ENCODE measurements around the gene ERI2.

The ERI2 gene

DNA sequence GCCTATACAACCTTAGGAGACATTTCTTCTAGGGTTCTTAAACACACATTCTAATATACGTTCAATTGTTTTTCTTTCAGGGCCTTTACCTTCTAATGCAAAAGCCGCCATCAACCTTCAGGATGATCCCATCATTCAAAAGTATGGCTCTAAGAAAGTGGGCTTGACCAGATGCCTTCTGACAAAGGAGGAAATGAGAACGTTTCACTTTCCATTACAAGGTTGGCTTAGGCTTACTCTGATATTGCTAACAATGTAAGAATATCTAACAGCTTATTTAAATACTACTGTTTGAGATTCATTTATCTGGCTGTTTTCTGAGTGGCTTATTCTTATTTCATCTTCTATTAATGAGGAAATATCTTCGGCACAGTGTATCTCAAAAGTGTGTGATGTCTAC, 15.4 kb upstream of the ERI2 start (continued):
- TF ChIP-seq BCL11A (tag by site-specific recombination; IDR thresholded peaks at IDR 0.05; ENCODE audit: low read depth) (no peak), ZNF510 (tag by site-specific recombination; IDR thresholded peaks at IDR 0.05; ENCODE audit: insufficient replicate concordance) (no peak), SALL2 (tag by site-specific recombination; IDR thresholded peaks at IDR 0.05; ENCODE audit: borderline replicate concordance) (no peak), ZNF112 (tag by site-specific recombination; IDR thresholded peaks at IDR 0.05) (no peak), WT1 (tag by site-specific recombination; IDR thresholded peaks at IDR 0.05) (no peak), ZNF777 (tag by site-specific recombination; IDR thresholded peaks at IDR 0.05; ENCODE audit: borderline replicate concordance) (no peak)
- TF ChIP-seq, protein P1, sequence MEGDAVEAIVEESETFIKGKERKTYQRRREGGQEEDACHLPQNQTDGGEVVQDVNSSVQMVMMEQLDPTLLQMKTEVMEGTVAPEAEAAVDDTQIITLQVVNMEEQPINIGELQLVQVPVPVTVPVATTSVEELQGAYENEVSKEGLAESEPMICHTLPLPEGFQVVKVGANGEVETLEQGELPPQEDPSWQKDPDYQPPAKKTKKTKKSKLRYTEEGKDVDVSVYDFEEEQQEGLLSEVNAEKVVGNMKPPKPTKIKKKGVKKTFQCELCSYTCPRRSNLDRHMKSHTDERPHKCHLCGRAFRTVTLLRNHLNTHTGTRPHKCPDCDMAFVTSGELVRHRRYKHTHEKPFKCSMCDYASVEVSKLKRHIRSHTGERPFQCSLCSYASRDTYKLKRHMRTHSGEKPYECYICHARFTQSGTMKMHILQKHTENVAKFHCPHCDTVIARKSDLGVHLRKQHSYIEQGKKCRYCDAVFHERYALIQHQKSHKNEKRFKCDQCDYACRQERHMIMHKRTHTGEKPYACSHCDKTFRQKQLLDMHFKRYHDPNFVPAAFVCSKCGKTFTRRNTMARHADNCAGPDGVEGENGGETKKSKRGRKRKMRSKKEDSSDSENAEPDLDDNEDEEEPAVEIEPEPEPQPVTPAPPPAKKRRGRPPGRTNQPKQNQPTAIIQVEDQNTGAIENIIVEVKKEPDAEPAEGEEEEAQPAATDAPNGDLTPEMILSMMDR (tag by site-specific recombination; IDR thresholded peaks at IDR 0.05), result no peak
- TF ChIP-seq, protein P2, sequence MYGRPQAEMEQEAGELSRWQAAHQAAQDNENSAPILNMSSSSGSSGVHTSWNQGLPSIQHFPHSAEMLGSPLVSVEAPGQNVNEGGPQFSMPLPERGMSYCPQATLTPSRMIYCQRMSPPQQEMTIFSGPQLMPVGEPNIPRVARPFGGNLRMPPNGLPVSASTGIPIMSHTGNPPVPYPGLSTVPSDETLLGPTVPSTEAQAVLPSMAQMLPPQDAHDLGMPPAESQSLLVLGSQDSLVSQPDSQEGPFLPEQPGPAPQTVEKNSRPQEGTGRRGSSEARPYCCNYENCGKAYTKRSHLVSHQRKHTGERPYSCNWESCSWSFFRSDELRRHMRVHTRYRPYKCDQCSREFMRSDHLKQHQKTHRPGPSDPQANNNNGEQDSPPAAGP (tag by site-specific recombination; IDR thresholded peaks at IDR 0.05), result no peak
- TF ChIP-seq, protein P3, sequence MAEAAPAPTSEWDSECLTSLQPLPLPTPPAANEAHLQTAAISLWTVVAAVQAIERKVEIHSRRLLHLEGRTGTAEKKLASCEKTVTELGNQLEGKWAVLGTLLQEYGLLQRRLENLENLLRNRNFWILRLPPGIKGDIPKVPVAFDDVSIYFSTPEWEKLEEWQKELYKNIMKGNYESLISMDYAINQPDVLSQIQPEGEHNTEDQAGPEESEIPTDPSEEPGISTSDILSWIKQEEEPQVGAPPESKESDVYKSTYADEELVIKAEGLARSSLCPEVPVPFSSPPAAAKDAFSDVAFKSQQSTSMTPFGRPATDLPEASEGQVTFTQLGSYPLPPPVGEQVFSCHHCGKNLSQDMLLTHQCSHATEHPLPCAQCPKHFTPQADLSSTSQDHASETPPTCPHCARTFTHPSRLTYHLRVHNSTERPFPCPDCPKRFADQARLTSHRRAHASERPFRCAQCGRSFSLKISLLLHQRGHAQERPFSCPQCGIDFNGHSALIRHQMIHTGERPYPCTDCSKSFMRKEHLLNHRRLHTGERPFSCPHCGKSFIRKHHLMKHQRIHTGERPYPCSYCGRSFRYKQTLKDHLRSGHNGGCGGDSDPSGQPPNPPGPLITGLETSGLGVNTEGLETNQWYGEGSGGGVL (tag by site-specific recombination; IDR thresholded peaks at IDR 0.05), result no peak

DNA sequence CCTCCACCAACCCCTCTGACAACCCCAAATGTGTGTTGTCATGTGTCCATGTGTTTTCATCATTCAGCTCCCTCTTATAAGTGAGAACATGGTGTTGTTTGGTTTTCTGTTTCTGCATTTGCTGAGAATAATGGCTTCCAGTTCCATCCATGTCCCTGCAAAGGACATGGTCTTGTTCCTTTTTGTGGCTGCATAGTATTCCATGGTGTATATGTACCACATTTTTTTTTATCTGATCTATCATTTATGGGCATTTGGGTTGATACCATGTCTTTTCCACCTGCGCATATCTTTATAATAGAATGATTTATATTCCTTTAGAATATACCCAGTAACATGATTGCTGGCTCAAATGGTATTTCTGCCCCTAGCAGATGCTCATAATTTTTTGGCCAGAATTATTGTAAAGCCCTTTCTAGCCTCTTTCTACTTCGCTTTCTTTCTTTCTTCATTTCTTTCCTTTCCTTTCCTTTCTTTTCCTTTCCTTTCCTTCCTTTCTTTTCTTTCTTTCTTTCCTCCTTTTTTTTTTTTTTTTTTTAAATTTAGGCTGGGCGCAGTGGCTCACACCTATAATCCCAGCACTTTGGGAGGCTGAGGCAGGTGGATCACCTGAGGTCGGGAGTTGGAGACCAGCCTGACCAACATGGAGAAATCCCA, 12.8 kb upstream of the ERI2 start:
- Histone ChIP-seq H3K36me3 (ENCODE audit: control insufficient read depth in 2 of 2, insufficient read depth in 1 of 2, low read length in 2 of 2) (peaks cover 11 to 81% of the 10 kb centered on the region in 2 experiments), H3K27ac (ENCODE audit: extremely low read depth, low read depth, low read length) (no peak overlapping the region), H3K4me3 (ENCODE audit: low read depth, low read length) (no peak overlapping the region), H3K4me1 (ENCODE audit: control insufficient read depth, insufficient read depth, low read length) (no peaks in the 10 kb centered on the region), H3K9me3 (ENCODE audit: control insufficient read depth, insufficient read depth, low read depth, low read length) (no peaks in the 10 kb centered on the region)
- ChIA-PET CTCF (no interaction called here), POLR2A (interaction anchor here (3.4 kb wide), 1 partner anchor 13 kb away, joined by 10 read pairs; the partner anchor contains the start of genes ERI2 and REXO5)
- TF ChIP-seq TCF7L2 (IDR thresholded peaks at IDR 0.05; ENCODE audit: borderline replicate concordance, low read depth, low read length) (no peak), PRDM1 (tag by site-specific recombination; IDR thresholded peaks at IDR 0.05) (peak; percentile 82), ZNF146 (tag by site-specific recombination; IDR thresholded peaks at IDR 0.05) (peak; percentile 93)

DNA sequence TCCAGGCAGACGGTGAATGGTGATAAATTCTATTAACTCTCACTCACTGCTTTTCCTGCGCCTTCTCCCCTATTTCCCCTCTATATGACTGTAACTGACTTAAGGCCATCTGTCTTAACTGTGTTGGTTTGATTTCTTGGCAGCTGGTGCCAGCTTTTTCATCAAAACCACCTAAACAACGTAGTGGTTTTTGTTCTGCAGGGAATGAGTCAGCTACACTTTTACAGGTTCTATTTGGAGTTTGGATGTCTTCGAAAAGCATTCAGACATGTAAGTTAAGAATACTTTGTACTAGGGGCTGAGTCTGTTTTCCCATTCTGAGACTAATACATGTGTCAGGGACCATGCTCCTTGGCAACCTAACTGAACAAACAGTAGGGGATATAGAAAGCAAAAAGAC, 8.5 kb upstream of the ERI2 start:
- peaks cover 7 to 61% of the 10 kb centered on the region in 2 experiments; a peak in 2 of 3 replicates for H3K36me3 ChIP-seq (ENCODE audit: control insufficient read depth in 2 of 2, insufficient read depth in 1 of 2, low read length in 2 of 2)
- CTCF ChIA-PET, result interaction anchor here (1.1 kb wide), 1 partner anchor 35 kb away, joined by 3 read pairs; no protein-coding TSS in a partner anchor
- POLR2A ChIA-PET, result no interaction called here
- H3K27ac ChIP-seq (ENCODE audit: extremely low read depth, low read depth, low read length), result no peak overlapping the region
- H3K4me1 ChIP-seq (ENCODE audit: control insufficient read depth, insufficient read depth, low read length), result no peaks in the 10 kb centered on the region
- no peak overlapping the region for H3K4me3 ChIP-seq (ENCODE audit: low read depth, low read length)
- no peaks in the 10 kb centered on the region for H3K9me3 ChIP-seq (ENCODE audit: control insufficient read depth, insufficient read depth, low read depth, low read length)
- TF ChIP-seq ZNF184 (tag by site-specific recombination; IDR thresholded peaks at IDR 0.05) (no peak), ZNF132 (tag by site-specific recombination; IDR thresholded peaks at IDR 0.05; ENCODE audit: borderline replicate concordance) (no peak), ZNF596 (tag by site-specific recombination; IDR thresholded peaks at IDR 0.05) (no peak), ZNF335 (tag by site-specific recombination; conservative IDR thresholded peaks at IDR 0.05) (no peak), ZNF501 (tag by site-specific recombination; IDR thresholded peaks at IDR 0.05) (no peak), ZBTB48 (tag by site-specific recombination; IDR thresholded peaks at IDR 0.05) (no peak), ZNF274 (IDR thresholded peaks at IDR 0.05; ENCODE audit: low read length) (no peak), ZNF274 (tag by site-specific recombination; IDR thresholded peaks at IDR 0.05; ENCODE audit: borderline replicate concordance) (no peak), HOXC10 (CRISPR knock-in tag; IDR thresholded peaks at IDR 0.05) (no peak), ZNF768 (tag by site-specific recombination; IDR thresholded peaks at IDR 0.05) (no peak), TCF7L2 (IDR thresholded peaks at IDR 0.05; ENCODE audit: borderline replicate concordance, low read depth, low read length) (no peak), EGR2 (tag by site-specific recombination; IDR thresholded peaks at IDR 0.05; ENCODE audit: low read depth) (no peak), ZNF776 (tag by site-specific recombination; IDR thresholded peaks at IDR 0.05; ENCODE audit: borderline replicate concordance) (no peak)
- TF ChIP-seq, protein P4, sequence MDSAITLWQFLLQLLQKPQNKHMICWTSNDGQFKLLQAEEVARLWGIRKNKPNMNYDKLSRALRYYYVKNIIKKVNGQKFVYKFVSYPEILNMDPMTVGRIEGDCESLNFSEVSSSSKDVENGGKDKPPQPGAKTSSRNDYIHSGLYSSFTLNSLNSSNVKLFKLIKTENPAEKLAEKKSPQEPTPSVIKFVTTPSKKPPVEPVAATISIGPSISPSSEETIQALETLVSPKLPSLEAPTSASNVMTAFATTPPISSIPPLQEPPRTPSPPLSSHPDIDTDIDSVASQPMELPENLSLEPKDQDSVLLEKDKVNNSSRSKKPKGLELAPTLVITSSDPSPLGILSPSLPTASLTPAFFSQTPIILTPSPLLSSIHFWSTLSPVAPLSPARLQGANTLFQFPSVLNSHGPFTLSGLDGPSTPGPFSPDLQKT (IDR thresholded peaks at IDR 0.05; ENCODE audit: borderline replicate concordance, low read depth, low read length), result no peak

Data from HEK293 (cell line).